HepG2 (cell line): Measurements from ENCODE around the gene LRP10. TPM values are rescaled to one million over a fixed set of nuclear protein-coding genes. Genes with fewer than 3 reads are reported as not detected.
A peak's percentile ranks its signal among the peaks of the same experiment; 100 is the strongest.

Experiments
- ATAC-seq: fragments of 200-7000 bp; cut with Tn5 transposase; 3 replicates; pipeline ENCODE4 v1.9.1; 2020; ENCODE audit warnings: mild to moderate bottlenecking, moderate library complexity
- BruUV-seq: library from RNA; stranded (reverse); fragments of 400-500 nt; replicated peaks from 2 replicates; lab custom pipeline; 2021; lab: Mats Ljungman, UMichigan
- CTCF ChIA-PET: fragments of 300-600 bp; formaldehyde crosslinking; extraction: SDS; loops from one replicate; lab custom pipeline; 2021; ENCODE audit warnings: low total read pairs, inconsistent platforms, low intra/inter-chr PET ratio; lab: Yijun Ruan, JAX
- POLR2A ChIA-PET: fragments of 350-600 bp; sonication (Branson Sonifier 250); formaldehyde crosslinking; loops from one replicate; lab custom pipeline; 2020; ENCODE audit warnings: antibody characterized with exemption, inconsistent platforms; lab: Yijun Ruan, JAX
- DNase-seq: peaks from one replicate; pipeline ENCODE4 v3.0.0-alpha.2; 2015; ENCODE audit warnings: low spot score
- FAIRE-seq: peaks from 3 replicates; lab custom pipeline; 2011; peaks lifted over from hg19 to GRCh38; lab: Jason Lieb, UNC
- H2AFZ ChIP-seq: one replicate; pipeline ENCODE4 v1.6.1; 2011; ENCODE audit warnings: low read length, inconsistent platforms
- H3K27ac ChIP-seq: fragments of 300-600 bp; 3 replicates; pipeline ENCODE4 v1.8.0; 2011; ENCODE audit warnings: mixed run types, mild to moderate bottlenecking, mixed read lengths, low read length, inconsistent platforms; ENCODE audit not compliant: insufficient read depth; ENCODE audit errors: extremely low read length
- H3K27me3 ChIP-seq, 2 experiments: fragments of 200-600 bp in 1 of 2; 2 replicates in 1 of 2; 3 replicates in 1 of 2; pipeline versions ENCODE4 v1.6.0 to v1.8.0; 2011; ENCODE audit warnings: low read length in 2 of 2, mild to moderate bottlenecking in 2 of 2, moderate library complexity in 2 of 2, inconsistent platforms in 1 of 2; ENCODE audit not compliant: insufficient read depth in 2 of 2, control insufficient read depth in 1 of 2
- H3K36me3 ChIP-seq, 2 experiments: fragments of 200-600 bp in 1 of 2; replicated peaks in 1 of 2; 2 replicates in 1 of 2; 3 replicates in 1 of 2; pipeline versions ENCODE4 v1.5.1 to v1.8.0; 2011; ENCODE audit warnings: low read length in 2 of 2, inconsistent platforms in 1 of 2; ENCODE audit not compliant: insufficient read depth in 2 of 2, control insufficient read depth in 1 of 2
- H3K4me1 ChIP-seq: 2 replicates; pipeline ENCODE4 v1.5.1; 2012; ENCODE audit warnings: low read length, inconsistent platforms; ENCODE audit not compliant: insufficient read depth
- H3K4me2 ChIP-seq: 2 replicates; pipeline ENCODE4 v1.6.0; 2011; ENCODE audit warnings: low read depth, low read length, inconsistent platforms
- H3K4me3 ChIP-seq, 3 experiments: fragments of 200-600 bp in 1 of 3; sonication (generic), shearing (Covaris generic) in 1 of 3; replicated peaks in 1 of 3; 2 replicates each; pipeline ENCODE4 v1.5.1; 2011 to 2016; ENCODE audit warnings: low read length in 3 of 3, inconsistent platforms in 2 of 3, low read depth in 2 of 3, mild to moderate bottlenecking in 2 of 3, control low read depth in 1 of 3, mixed read lengths in 1 of 3; ENCODE audit not compliant: insufficient read depth in 1 of 3
- H3K79me2 ChIP-seq: one replicate; pipeline ENCODE4 v1.6.1; 2011; ENCODE audit warnings: low read length, inconsistent platforms; ENCODE audit not compliant: insufficient read depth
- H3K9ac ChIP-seq: 2 replicates; pipeline ENCODE4 v1.6.0; 2011; ENCODE audit warnings: mild to moderate bottlenecking, low read depth, low read length, inconsistent platforms; ENCODE audit not compliant: insufficient read depth
- H3K9me3 ChIP-seq: 2 replicates; pipeline ENCODE4 v1.5.1; 2012; ENCODE audit warnings: mild to moderate bottlenecking, low read length
- H4K20me1 ChIP-seq: 2 replicates; pipeline ENCODE4 v1.6.0; 2011; ENCODE audit warnings: inconsistent platforms, mild to moderate bottlenecking, low read length, moderate library complexity; ENCODE audit not compliant: insufficient read depth
- ADNP ChIP-seq: sonication (generic); formaldehyde crosslinking; IDR thresholded peaks from 2 replicates; pipeline ENCODE4 v1.4.0; 2020; ENCODE audit warnings: missing genetic modification reagents
- ATM ChIP-seq: fragments of 450-650 bp; IDR thresholded peaks from 2 replicates; pipeline ENCODE4 v1.7.1; 2017; ENCODE audit warnings: mild to moderate bottlenecking, borderline replicate concordance
- FOXJ3 ChIP-seq: sonication (generic); formaldehyde crosslinking; IDR thresholded peaks from 2 replicates; pipeline ENCODE4 v1.4.0; 2020; ENCODE audit warnings: missing genetic modification reagents, mild to moderate bottlenecking, borderline replicate concordance
- GLI4 ChIP-seq: sonication (generic); formaldehyde crosslinking; IDR thresholded peaks from 2 replicates; pipeline ENCODE4 v1.5.1; 2020; ENCODE audit warnings: missing genetic modification reagents, mild to moderate bottlenecking, moderate library complexity, borderline replicate concordance
- GLMP ChIP-seq: sonication (generic); formaldehyde crosslinking; IDR thresholded peaks from 2 replicates; pipeline ENCODE4 v1.9.0; 2021; ENCODE audit warnings: missing genetic modification reagents, mild to moderate bottlenecking, borderline replicate concordance
- MBNL3 ChIP-seq: fragments of 250-450 bp; sonication (Bioruptor Pico); conservative IDR thresholded peaks from 2 replicates; pipeline ENCODE4 v1.8.0; 2022; ENCODE audit warnings: mild to moderate bottlenecking, inconsistent platforms
- NR3C1 ChIP-seq: sonication (generic); formaldehyde crosslinking; IDR thresholded peaks from 2 replicates; pipeline ENCODE4 v1.4.0; 2020; ENCODE audit warnings: missing genetic modification reagents
- PHF21A ChIP-seq: sonication (generic); formaldehyde crosslinking; IDR thresholded peaks from 2 replicates; pipeline ENCODE4 v1.5.0; 2020; ENCODE audit warnings: mild to moderate bottlenecking, missing genetic modification reagents
- RAD21 ChIP-seq: fragments of 450-650 bp; formaldehyde crosslinking; IDR thresholded peaks from 2 replicates; pipeline ENCODE4 v1.5.0; 2020; ENCODE audit warnings: mild to moderate bottlenecking
- RFX1 ChIP-seq: fragments of 450-650 bp; IDR thresholded peaks from 2 replicates; pipeline ENCODE4 v1.6.1; 2017
- ZFP1 ChIP-seq: IDR thresholded peaks from 2 replicates; pipeline ENCODE4 v1.6.1; 2016
- ZNF354B ChIP-seq: sonication (generic); formaldehyde crosslinking; IDR thresholded peaks from 2 replicates; pipeline ENCODE4 v1.8.0; 2022; ENCODE audit warnings: mild to moderate bottlenecking, missing genetic modification reagents
- ZNF496 ChIP-seq: sonication (generic); formaldehyde crosslinking; IDR thresholded peaks from 2 replicates; pipeline ENCODE4 v1.8.1; 2023; ENCODE audit warnings: mild to moderate bottlenecking, moderate library complexity, missing genetic modification reagents; ENCODE audit not compliant: insufficient replicate concordance
- ZNF772 ChIP-seq: sonication (generic); formaldehyde crosslinking; IDR thresholded peaks from 2 replicates; pipeline ENCODE4 v1.5.0; 2020; ENCODE audit warnings: mild to moderate bottlenecking, missing genetic modification reagents
- ZNF782 ChIP-seq: sonication (generic); formaldehyde crosslinking; IDR thresholded peaks from 2 replicates; pipeline ENCODE4 v1.4.0; 2020; ENCODE audit warnings: missing genetic modification reagents, mild to moderate bottlenecking, borderline replicate concordance
- WGBS: methylation state at CpG from one replicate; pipeline ENCODE4 v1.1.6; 2017; ENCODE audit warnings: low lambda C conversion rate; 5-methylcytosine and 5-hydroxymethylcytosine counted together
- in situ Hi-C: cut with HindIII; loops from 2 replicates; pipeline ENCODE4 v1.10.0; 2017; ENCODE audit warnings: low pct_unique_long_range_greater_than_20kb; ENCODE audit not compliant: extremely low pct_ligation_motif_present
- intact Hi-C: fragments of 100-400 bp; cut with micrococcal nuclease; formaldehyde crosslinking; loops from one replicate; pipeline ENCODE4 v1.10.0; 2022; ENCODE audit not compliant: unreplicated experiment
- polyA plus RNA-seq, 8 experiments: library from polyadenylated mRNA; depleted of rRNA in 3 of 8; stranded (reverse) in 7 of 8; unstranded in 1 of 8; fragments of >200 nt; fragmentation: Illumina TruSeq in 4 of 8; extraction: Trizol in 4 of 8; gene quantifications; 2 replicates each; pipeline versions ENCODE4 v1.2.1 to v1.2.3, GENCODE V29; 2011 to 2016; ENCODE audit warnings: low read depth in 4 of 8, missing spikeins in 1 of 8, mixed read lengths in 1 of 8; ENCODE audit not compliant: insufficient read depth in 1 of 8
- total RNA-seq, 5 experiments: library from RNA; depleted of rRNA; stranded (reverse); fragments of >200 nt; fragmentation: Illumina TruSeq; extraction: Trizol; gene quantifications; 2 replicates each; pipeline ENCODE4 v1.2.3, GENCODE V29; 2016; ENCODE audit warnings: low read depth in 1 of 5
- TF ChIP-seq, protein P1 (sequence below): sonication (generic); formaldehyde crosslinking; conservative IDR thresholded peaks from 2 replicates; pipeline ENCODE4 v1.4.0; 2020; ENCODE audit warnings: missing genetic modification reagents

LRP10 gene
- total and polyA plus RNA-seq, 2 of the 13 experiments (the other 11 are each of a cell fraction or from before 2014, with no cell fraction given), result 16.9 to 45.2 TPM

GRCh38 chr14:22896760-22897159 is 25.2 kb downstream of the LRP10 start (continued):
- TF ChIP-seq RFX1 (peak; percentile 62; the same call in 1 of the 2 replicates), ADNP (CRISPR knock-in tag) (no peak), ZNF354B (CRISPR knock-in tag) (no peak), NR3C1 (CRISPR knock-in tag) (no peak)

- BruUV-seq, result no TSS peak
- H3K27me3 ChIP-seq, result peaks cover 8 to 20% of the 10 kb centered on the region in 2 experiments; a peak in 3 of 5 replicates
- H3K9me3 ChIP-seq, result no peaks in the 10 kb centered on the region
- peaks cover 20% of the 10 kb centered on the region for H3K4me1 ChIP-seq
- H3K36me3 ChIP-seq, result no peaks in the 10 kb centered on the region
- no peak overlapping the region for H3K4me3 ChIP-seq
- H3K79me2 ChIP-seq, result no peaks in the 10 kb centered on the region
- H3K4me2 ChIP-seq, result no peak overlapping the region
- intact Hi-C loops (no loop called here), in situ Hi-C loops (no loop called here)
- H4K20me1 ChIP-seq, result no peaks in the 10 kb centered on the region
- H3K9ac ChIP-seq, result no peak overlapping the region
- FAIRE-seq, result no peak
- DNase-seq, result no peak
- H3K27ac ChIP-seq, result no peak overlapping the region
- H2AFZ ChIP-seq, result no peak overlapping the region
- TF ChIP-seq RAD21 (no peak), ZNF496 (CRISPR knock-in tag) (no peak), PHF21A (no peak), ZNF772 (CRISPR knock-in tag) (no peak), FOXJ3 (no peak), ZNF782 (CRISPR knock-in tag) (no peak), MBNL3 (CRISPR knock-in tag) (no peak), ZFP1 (CRISPR knock-in tag) (no peak), GLMP (CRISPR knock-in tag) (no peak), GLI4 (no peak), ATM (no peak)
- TF ChIP-seq, protein P1, sequence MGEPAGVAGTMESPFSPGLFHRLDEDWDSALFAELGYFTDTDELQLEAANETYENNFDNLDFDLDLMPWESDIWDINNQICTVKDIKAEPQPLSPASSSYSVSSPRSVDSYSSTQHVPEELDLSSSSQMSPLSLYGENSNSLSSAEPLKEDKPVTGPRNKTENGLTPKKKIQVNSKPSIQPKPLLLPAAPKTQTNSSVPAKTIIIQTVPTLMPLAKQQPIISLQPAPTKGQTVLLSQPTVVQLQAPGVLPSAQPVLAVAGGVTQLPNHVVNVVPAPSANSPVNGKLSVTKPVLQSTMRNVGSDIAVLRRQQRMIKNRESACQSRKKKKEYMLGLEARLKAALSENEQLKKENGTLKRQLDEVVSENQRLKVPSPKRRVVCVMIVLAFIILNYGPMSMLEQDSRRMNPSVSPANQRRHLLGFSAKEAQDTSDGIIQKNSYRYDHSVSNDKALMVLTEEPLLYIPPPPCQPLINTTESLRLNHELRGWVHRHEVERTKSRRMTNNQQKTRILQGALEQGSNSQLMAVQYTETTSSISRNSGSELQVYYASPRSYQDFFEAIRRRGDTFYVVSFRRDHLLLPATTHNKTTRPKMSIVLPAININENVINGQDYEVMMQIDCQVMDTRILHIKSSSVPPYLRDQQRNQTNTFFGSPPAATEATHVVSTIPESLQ (CRISPR knock-in tag), result no peak
- TF ChIP-seq, all 625 proteins: peak for 0
- POLR2A ChIA-PET, result interaction anchor here (0.8 to 1.6 kb wide), 3 partner anchors 26 to 32 kb away, joined by 3 to 4 read pairs (median 3); partner anchors contain the start of genes LRP10 and PRMT5
- no peak for ATAC-seq
- CTCF ChIA-PET, result interaction anchor here (6.2 kb wide), 1 partner anchor 340 kb away, joined by 67 read pairs; no protein-coding TSS in a partner anchor
- WGBS, result 82% methylated on average over 1 of the region's 1 CpG
Measured at GRCh38 chr14:22897357-22897756, 25.8 kb downstream of the LRP10 start.
